Iris pigment epithelial cell (primary cell): ENCODE measurements around the gene GALNT18.
"Not testable (repeated sequence)": the region's sequence is repeated elsewhere in the genome, so short reads cannot be mapped to it uniquely, and the experiment has no call there.

Source experiments
- DNase-seq: peaks from one replicate; pipeline ENCODE4 v3.0.0-alpha.2; 2011; ENCODE audit warnings: low read depth

The GALNT18 gene

DNA sequence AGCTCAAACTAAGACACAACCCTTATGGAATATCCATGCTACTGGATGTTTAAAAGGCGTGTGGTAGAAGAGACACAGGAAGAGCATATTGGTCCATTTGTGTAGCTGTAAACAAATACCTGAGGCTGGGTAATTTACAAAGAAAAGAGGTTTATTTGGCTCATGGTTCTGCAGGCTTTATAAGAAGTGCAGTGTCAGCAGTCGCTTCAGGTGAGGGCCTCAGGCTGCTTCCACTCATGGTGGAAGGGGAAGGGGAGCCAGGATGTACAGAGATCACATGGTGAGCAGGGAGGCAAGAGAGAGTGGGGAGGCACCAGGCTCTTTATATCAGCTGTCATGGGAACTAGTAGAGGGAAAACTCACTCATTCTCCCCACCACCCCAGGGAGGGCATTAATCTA is 237.0 kb downstream of the GALNT18 start:
- DNase-seq, result no peak

DNA sequence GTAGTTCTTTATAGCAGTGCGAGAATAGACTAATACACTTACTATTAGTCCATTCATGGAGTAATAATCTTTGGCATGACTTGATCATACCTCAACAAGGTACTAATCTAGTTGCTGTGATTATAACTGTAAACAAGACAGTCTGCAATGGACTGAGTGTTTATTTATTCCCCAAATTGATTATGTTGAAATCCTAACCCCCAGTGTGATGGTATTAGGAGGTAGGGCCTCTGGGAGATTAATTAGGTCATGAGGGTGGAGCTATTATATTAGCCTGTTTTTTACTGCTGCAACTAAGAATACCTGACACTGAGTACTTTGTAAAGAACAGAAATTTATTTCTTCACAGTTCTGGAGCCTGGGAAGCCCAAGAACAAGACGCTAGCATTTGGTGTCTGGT is 237.8 kb downstream of the GALNT18 start:
- DNase-seq, result no peak

DNA sequence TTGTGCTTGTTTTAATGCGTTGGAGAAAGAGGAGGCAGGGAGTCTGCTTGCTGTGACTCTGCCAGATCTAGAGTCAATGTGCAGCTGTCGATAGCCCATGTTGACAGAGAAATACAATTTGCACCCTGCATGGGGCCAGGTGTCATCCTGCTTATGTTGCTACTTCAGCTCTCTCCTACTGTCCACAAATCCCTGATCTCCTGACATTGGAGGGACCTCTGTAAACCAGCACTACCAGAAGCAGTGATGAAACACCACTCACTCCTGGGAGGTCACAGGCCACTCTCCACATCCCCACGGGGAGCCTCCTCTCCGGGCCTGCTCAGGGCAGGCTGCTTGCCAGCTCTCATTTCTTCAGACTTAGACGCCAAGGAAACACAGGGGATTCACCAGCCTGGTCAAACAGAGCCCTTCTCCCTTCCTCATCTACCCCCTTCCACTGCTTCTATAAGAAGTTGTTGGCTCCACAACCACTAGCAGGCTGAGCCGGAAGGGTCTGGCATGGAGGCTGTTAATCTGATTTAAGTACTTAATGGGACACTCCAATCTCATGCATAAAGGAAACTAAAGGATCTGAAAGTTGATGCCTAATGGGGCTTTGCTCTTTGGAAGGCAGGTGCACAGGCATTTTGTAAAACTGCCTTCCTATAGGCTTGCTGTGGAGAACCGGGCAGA is 238.8 kb downstream of the GALNT18 start:
- DNase-seq, result no peak

DNA sequence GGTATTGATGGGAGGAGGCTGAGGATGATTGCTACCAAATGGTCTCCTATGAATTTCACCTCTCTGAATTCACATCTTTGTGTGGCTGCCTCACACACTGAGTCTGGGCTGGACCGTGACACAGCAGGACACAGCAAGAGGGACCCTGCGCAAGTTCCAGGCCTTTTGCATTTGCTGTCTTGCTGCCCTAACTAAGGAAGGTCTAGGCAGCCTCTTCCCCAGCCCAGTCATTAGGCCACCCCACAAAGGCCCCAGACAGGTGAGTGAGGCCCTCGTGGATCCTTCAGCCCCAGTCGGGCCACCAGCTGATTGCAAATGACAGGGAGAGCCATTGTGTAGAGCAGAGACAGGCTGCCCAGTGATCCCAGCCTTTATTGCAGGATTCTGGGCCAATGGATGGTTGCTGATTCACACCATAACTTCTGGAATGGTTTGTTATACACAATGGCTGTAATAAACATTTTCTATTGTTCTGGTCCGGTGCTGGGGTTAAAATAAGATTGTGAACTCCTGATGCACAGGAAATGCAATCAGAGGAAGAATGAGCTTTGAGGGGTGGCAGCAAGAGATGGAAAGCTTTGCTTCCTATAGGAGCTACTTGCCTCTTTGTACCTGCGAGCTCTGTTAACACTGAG is 240.2 kb downstream of the GALNT18 start:
- DNase-seq, result no peak

DNA sequence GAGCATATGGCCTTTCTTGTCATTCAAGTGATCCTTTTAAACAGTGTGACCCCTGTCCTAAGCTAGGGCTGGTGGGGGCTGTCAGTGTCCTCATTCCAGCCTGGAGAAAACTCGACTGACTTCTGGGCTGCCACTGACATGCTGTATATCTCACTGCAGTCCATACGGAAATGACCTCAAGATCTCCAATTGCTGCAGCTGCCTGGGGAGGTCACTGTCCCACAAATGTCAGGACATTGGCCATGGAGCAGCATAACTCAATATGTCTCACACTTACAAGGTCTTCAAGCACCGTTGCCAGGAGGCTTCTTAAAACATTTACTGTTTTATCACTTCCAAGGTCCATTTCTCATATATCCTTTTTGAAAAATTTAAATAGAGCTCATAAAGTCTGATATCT is 240.9 kb downstream of the GALNT18 start:
- no peak for DNase-seq

DNA sequence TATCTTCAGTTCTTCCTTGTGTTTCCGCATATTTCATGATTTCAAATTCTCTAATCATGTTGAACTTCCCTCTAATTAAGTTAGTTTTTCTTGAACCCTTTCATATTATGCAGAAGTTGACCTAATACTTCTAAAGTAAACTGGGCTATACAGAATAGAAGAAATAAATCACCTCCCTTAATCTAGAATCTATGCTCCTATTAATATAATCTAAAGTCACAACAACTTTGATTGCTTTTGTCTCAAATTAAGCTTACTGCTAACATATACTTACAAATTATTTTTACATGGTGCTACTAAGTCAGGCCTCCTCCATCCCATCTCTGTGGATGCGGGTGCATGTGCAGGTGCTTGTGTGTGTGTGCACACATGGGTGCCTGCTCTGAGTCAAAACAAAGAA is 241.5 kb downstream of the GALNT18 start:
- no peak for DNase-seq

DNA sequence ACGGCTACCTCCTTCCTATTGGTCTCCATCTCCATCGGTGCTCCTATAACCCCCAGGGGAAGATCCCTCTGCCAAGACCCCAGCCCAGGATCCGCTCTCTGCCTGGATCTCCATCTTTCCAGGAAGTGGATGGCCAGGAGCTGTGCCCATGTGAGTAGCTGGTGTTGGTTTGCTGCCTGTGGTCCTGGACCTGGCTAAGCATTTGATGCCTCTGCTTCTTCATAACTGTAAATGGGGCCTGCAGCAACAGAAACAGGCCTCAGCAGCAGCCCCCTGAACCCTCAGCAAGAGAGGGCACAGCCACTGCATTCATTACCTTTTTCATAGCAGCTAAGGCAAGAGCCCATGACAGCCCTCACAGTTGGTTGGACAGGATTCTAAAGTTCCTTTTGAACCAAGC is 242.1 kb downstream of the GALNT18 start:
- no peak for DNase-seq

DNA sequence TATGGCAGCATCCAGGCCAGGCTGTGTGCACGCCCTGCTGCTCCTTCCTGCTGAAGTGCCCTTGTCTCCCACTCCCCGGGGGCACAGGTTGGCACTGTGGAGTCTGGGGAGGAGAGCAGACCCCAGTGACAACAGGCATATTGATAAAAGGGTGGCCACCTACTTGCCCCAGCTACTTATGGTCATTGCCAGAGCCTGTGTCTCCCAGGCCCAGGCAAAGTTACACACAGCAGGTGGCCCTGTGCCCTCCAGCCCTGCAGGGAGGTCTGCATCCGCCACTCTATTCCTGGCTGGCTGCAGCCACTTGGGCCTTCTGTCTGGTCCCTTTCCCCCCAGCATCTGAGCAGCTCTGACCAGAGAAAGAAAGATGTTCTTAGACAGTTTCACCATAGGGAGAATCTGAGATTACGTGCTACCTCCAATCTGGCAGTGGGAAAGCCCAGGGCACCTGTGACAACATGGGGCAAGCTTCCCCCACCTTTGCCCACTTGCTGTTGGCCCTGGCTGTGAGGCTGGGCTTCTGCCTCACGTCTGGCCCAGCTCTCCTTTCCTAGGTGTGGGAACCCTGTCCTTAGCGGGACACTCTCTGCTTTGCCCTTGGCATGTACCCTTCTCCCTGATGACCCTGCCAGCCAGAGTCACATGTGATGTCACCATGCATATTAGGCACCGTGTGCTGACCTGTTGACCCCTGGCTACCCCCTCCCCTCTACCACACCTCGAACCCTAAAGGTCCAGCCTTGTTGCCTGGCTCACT is 243.4 kb downstream of the GALNT18 start:
- DNase-seq, result no peak

DNA sequence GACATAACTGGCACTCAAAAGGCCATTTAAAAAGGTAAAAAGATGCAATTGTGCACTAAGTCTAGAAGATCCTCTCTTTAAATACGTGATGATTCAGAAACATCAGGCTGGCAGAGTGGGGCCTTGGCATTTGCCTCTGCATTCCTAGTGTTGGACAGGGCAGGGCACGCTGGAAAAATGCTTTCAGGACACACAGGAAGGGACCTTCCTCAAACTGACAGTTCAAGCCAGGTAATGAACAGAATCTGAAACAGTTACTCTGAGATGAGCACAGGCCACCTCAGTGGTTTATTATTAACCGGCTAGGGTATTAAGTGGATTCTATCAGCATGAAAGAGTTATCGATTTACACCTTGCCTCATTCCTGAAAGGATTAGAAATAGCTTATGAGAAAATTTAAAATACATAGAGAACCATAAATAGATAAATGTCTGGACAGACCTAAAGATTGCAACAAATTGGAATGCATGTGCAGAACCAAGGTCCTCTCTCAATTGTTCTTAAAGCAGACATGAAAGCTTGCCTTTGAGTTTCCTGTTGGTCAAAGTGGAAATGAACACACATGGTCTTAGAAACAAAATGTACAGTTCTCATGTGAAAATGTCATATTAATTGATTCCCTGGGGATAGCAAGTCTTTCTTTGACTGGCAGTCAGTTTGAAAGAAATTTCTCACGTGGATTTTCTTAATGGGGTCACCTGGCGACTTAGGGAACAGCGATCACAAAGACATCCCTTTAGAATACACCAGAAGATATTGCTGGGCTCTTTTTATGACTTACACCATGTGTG is 247.3 kb downstream of the GALNT18 start:
- DNase-seq, result no peak

DNA sequence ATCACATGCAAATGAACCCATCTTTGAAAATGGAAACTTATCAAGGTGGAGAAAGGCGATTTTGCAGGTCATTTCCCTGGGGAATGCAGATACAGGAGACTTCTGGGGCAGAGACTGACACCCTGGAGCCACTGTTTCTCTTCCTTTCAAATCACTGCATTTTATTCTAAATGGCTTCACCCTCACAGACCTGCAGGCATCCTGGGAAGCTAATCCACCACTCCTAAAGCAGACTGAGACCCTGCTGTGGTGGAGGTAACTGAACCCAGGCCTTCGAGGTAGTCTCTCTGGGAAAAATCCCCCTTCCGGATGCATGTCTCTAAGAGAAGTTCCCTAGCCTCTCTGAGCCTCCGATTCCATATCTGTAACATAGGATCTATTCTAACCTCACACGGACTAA is 247.9 kb downstream of the GALNT18 start:
- DNase-seq, result no peak

DNA sequence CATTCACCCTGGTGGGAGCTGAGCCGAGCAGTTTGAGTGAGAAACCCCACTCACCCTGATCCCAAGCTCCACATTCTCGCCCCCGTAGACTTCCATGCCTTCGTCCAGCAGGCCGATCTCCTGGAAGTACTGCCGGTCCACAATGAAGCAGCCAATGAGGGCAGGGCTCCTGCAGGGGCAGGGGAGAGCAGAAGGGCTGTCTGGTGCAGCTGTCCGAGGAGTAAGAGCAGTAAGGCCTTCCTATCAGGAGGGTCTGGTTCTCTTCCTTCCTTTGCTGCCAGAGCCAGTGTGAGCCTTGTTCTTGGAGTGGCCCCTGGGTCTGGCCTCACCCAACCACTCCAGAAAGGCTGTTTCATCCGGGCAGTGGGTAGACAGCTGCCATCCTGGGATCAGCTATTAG is 249.3 kb downstream of the GALNT18 start:
- DNase-seq, result no peak

DNA sequence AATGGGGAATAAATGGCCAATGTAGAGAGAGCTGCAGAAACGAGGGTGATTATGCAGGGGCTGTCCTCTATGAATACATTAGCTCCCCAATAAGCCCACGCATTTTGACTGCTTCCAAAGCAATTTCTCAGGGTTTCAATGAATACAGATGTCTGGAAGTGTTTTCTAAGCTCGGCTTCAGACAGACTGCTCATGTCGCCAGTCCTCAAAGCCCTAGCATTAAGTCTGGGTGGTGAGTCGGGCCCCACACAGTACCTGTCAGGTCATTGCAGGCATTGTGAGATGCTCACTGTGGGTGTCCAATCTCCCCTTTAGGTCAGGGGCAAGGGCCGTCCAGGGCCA is 250.9 kb downstream of the GALNT18 start:
- no peak for DNase-seq

DNA sequence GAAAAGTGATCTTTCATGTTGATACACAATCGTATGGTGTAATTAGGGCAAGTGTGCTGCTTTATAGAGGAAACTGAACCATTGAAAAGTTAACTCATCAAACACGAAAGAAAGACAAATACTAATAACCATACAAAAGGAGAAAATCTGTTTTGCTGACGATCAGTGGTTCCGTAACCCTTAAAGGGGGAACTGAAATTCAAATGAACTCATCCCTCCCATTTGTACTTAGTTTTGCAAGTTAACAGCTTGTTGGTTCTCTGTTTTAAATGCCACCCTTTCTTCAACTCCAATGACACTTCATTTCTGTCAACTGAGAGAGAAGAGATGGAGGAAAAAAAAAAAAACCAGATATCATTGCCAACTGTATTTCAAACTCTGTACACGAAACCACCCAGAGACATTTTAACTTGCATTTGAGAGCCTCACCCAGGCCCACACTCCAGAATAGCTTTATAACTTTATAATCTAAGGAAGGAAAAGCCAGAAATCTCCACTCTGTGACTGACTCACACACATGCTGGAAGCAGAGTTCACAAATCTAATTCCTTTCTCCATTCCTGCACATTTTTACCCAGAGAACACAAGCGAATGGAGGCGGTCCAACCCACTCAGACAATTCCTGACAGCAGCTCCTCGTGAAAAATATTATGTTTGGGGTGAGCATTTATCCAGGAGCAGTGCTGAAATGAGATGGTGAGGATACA is 251.4 kb downstream of the GALNT18 start:
- DNase-seq, result no peak

DNA sequence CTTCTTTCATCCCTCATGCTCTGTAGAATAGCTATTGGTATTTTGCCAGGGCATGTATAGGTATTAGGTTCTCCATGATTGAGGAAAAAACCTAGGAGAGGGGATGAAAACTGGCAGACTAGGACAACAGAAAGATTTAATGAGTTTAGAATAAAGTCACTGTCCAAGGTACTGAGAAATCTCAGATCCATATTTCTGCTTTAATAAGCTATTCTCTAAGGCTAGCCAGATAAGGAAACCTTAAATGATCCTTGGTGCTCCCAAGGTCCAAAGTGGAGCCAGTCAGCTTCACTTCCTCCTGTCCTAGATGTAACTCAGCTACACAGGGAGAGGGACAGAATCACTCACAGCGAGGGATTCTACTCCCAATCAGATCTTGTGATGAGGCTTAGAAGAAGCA is 255.0 kb downstream of the GALNT18 start:
- DNase-seq, result peak; percentile 12

DNA sequence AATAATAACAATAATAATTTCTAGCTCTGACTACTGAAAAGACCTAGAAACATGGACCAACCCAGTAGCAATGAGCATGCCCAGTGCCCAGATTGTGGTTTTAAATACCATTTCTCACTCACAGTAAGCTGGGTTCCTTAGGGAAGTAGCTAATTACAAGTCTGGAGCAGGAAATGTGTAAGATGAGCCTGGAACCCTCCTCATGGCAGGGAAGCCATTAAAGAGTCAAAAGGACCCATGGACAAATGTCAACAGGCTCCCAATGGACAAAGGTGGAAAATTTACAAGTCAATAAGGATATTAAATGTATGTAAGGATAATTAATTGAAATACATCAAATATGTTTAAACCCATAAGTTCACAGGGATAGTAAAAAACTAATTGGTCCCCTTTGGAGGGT is 258.1 kb downstream of the GALNT18 start:
- no peak for DNase-seq

DNA sequence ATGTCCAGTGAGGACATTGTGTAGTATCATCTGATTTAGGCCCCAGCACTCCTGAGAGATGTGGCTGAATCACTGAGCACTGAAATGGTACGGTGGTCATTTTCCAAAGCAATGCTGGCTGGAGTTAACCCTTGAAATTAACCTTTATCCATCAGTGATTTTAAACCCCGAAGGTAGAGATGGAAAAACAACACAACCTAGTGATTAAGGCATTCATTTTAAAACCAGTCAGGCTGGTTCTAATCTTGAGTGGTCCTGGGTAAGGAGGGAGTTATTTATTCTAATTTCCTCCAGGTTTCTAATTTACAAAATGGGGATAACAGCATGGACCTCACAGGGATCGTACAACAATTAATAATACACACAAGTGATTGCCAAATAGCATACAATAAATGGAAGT is 262.2 kb downstream of the GALNT18 start:
- no peak for DNase-seq

DNA sequence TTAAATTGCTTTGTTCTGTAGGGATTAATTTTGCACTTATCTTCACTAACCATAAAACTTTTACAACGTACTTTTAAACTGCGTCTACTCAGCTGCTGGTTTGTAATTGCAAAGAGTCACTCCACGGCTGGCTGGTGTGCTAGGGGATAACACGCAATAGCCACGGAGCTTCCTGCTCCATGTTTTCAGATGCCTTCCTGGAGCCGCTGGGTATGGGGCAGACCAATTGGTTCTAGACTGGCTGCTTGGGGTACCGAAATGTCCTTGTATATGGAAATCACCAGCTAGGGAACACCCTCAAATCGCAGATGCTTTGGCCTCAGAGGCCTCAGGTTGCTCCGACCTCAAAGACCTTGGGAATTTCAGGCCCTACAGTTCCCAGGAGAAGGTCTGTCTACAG is 265.0 kb downstream of the GALNT18 start:
- no peak for DNase-seq

DNA sequence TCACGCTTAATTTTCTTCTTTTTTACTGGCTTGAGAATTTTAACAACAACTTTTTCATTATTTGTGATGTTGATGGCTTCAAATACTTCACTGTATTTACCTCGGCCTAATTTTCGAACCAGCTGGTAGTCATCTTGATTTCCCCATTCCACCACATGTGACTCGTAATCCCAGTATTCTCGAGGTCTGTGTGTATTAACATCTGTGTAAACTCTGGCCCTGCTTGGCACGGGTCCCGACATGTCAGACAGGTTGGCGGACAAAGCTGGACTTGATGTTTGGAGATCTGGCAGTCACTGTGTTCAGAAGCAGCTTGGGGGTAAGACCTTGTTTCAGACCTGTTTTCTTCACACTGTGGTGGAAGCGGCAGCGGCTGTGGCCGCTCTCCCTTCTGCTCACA is 268.9 kb downstream of the GALNT18 start, which contains the start of gene CSNK2A3:
Gene CSNK2A3, minus strand, starts transcription at position 373 of the 400 bp plus-strand sequence. Its CDS starts 131 bp downstream, at position 242.
- not testable (repeated sequence) for DNase-seq

DNA sequence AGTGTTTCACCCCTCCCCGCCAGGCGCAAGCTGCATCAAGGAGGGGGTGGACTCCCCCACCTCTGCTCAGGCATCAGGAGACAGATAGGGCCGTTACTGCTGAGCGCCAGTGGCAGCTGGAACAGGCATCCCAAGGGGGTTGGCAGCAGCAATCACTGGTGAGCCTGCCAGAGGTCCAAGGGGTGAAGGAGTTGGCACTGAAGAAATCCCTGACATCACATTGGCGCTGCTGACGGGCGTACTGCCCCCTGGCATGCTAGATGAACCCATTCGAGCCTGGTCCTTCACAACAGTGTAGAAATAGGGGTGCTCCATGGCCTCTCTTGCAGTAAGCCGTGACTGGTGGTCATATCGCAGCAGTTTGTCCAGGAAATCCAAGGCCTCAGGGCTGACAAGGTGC is 270.0 kb downstream of the GALNT18 start:
- not testable (repeated sequence) for DNase-seq

DNA sequence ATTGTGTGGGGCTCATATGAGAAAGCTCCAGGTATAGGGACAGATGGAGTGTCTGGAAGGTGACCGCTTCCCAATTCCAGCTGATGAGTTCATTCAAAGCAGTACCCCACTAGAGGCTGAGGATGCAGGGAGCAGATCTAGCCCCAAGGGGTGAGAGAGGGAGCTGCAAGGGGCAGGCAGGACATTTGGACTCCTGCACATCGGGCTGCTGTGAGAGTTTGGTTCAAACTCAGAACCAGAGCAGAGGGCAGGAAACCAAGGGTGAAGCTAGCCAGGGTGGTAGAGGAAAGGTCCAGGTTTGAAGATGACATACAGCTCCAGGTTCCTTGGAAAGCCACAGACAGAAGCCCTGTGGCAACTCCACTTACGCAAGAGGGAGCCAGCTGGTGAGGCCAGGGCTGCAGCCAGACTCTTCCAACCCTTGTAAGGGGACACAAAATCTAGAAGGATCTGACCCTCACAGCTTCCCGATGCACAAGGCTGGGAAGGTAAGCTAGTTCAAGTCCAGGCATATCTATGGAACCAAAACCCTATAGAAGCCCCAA is 270.7 kb downstream of the GALNT18 start:
- DNase-seq, result no peak

DNA sequence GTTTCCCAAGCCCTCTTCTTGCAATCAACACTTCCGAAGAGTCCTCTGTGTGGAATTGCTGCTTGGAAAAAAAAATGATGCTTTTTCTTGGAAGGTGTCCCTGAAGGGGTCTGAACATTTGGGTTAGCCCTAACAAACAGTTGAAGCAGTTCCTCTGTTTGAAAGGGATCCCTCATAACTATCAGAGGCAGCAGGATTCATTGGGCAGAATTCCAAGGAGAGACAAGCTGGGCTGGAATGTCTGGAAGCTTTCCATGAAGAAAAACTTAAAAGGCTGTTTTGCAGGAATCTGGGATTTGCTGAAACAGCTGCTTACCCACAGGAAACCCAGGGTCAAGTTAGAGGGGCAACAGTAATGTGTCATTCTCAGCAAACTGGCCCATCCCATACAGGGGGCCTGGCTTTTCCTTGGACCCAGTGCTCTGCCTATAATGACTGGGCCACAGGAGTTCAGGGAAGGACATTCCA is 271.9 kb downstream of the GALNT18 start:
- peak; percentile 32 for DNase-seq
